Measurements from ENCODE around the gene EPDR1. TPM values are rescaled to one million over a fixed set of nuclear protein-coding genes. Genes with fewer than 3 reads are reported as not detected.
A peak's percentile ranks its signal among the peaks of the same experiment; 100 is the strongest.

The EPDR1 gene
- total and polyA plus RNA-seq, 2 experiments from 2014 or later = 44.2 to 51.9 TPM

DNA sequence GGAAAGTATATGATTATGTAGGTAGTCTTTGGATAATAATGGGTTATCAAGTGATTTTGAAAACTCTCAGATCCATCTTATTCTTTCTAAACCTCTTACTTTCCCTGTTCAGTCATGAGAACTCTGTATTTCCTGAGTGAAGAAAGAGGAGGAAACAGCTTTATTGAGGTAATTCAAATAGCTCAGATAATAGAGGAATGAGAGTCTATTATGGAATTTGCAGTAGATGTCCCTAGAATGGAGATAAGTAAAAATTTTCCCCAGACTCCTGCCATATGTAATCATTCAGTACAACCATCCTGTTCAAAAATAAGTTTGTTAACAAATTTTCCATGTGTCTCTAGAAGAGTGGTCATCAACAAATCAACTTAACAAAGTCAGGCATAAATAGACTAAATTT lies 36.4 kb downstream of the EPDR1 start:
- no peaks in the 10 kb centered on the region for H3K4me1 ChIP-seq (ENCODE audit: low read depth)
- DNase-seq (ENCODE audit: low read depth in 1 of 2, low spot score in 1 of 2) = peak in 1 of 2 donors; percentile 45
- TF ChIP-seq, protein P1, sequence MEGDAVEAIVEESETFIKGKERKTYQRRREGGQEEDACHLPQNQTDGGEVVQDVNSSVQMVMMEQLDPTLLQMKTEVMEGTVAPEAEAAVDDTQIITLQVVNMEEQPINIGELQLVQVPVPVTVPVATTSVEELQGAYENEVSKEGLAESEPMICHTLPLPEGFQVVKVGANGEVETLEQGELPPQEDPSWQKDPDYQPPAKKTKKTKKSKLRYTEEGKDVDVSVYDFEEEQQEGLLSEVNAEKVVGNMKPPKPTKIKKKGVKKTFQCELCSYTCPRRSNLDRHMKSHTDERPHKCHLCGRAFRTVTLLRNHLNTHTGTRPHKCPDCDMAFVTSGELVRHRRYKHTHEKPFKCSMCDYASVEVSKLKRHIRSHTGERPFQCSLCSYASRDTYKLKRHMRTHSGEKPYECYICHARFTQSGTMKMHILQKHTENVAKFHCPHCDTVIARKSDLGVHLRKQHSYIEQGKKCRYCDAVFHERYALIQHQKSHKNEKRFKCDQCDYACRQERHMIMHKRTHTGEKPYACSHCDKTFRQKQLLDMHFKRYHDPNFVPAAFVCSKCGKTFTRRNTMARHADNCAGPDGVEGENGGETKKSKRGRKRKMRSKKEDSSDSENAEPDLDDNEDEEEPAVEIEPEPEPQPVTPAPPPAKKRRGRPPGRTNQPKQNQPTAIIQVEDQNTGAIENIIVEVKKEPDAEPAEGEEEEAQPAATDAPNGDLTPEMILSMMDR (IDR thresholded peaks at IDR 0.05; ENCODE audit: low read depth, low read length) = no peak
- no peaks in the 10 kb centered on the region for H3K36me3 ChIP-seq
- H3K27me3 ChIP-seq = no peaks in the 10 kb centered on the region
- no peak overlapping the region for H3K27ac ChIP-seq
- no peak overlapping the region for H3K4me3 ChIP-seq
- H3K9me3 ChIP-seq (ENCODE audit: low read depth) = no peaks in the 10 kb centered on the region

DNA sequence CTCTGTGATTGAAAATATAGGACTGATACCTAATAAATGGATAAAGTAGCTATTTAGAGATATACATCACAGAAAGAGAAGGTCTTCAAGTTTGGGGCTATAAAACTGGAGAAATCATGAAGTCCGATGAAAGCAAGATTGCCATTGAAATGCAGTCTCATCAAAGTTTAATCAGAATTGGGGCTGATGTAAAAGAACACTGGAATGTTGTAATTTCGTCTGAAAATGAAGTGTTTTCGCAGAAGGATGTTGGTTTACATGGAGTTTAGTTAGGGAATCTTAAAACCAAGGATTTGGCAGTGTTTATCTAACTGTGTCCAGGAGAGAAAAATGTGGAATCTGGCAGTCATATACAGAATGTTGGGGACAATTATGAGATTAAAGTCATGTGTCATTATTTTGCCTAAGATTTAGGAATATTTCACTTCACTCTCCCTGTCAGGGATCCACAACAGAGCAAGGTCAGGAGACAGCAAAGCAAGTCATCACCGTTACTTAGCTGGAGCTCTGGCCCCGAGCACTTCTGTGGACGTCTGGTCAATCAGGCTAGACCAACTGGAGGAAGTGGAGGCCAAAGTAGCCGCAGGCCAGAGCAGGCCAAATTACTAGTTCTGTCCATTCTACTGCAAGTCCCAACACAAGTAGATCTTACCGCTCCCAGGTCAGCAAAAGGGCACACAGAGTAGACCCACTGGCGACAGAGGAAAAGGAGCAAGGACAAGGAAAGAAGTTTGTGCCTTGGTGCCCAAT lies 37.0 kb downstream of the EPDR1 start:
- Histone ChIP-seq H3K27ac (no peak overlapping the region), H3K27me3 (no peaks in the 10 kb centered on the region), H3K4me1 (ENCODE audit: low read depth) (no peaks in the 10 kb centered on the region), H3K4me3 (no peak overlapping the region), H3K9me3 (ENCODE audit: low read depth) (no peaks in the 10 kb centered on the region), H3K36me3 (no peaks in the 10 kb centered on the region)
- TF ChIP-seq, protein P1 (IDR thresholded peaks at IDR 0.05; ENCODE audit: low read depth, low read length) = no peak
- peak in 1 of 2 donors; percentile 9 for DNase-seq (ENCODE audit: low read depth in 1 of 2, low spot score in 1 of 2)

DNA sequence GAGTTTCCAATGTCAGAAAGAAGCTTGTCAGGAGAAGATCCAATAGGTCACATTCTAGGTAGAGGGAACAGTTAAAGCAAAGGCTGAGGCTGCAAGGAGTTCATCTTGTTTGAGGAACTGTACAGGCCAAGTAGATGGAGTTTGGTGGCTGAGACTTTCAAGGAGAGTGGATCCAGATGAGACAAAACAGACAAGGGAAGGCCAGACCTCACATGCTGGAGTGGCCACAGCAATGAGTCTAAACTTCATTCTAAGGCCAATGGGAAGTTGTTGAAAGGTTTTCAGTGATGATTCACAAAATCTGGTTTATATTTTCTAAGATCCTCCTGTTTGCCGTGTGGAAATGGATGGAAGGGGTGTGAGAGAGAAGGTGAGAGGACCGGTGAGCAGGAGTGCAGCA lies 40.0 kb downstream of the EPDR1 start:
- Histone ChIP-seq H3K4me1 (ENCODE audit: low read depth) (no peaks in the 10 kb centered on the region), H3K4me3 (no peak overlapping the region), H3K9me3 (ENCODE audit: low read depth) (no peaks in the 10 kb centered on the region), H3K27me3 (no peaks in the 10 kb centered on the region), H3K27ac (no peak overlapping the region), H3K36me3 (no peaks in the 10 kb centered on the region)
- TF ChIP-seq, protein P1 (IDR thresholded peaks at IDR 0.05; ENCODE audit: low read depth, low read length) = no peak
- no peak for DNase-seq (ENCODE audit: low read depth in 1 of 2, low spot score in 1 of 2)

DNA sequence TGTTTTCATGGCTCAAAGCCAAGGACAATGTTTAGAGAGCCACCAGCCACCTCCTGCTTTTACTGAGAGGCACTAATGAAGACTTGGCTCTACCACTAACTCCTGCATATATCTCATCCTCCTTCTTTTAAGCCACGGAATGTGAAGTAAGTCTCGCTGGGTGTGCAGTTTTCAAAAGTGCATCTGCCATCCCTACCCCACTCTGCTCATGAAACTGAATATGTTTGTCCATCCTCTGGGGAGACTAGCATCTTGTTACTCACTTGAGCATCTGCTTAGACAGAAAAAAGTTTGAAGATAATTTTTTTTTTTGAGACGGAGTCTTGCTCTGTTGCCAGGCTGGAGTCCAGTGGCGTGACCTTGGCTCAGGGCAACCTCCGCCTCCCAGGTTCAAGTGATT lies 40.8 kb downstream of the EPDR1 start:
- Histone ChIP-seq H3K9me3 (ENCODE audit: low read depth) (no peaks in the 10 kb centered on the region), H3K36me3 (no peaks in the 10 kb centered on the region), H3K27me3 (no peaks in the 10 kb centered on the region), H3K27ac (no peak overlapping the region), H3K4me1 (ENCODE audit: low read depth) (no peaks in the 10 kb centered on the region), H3K4me3 (no peak overlapping the region)
- TF ChIP-seq, protein P1 (IDR thresholded peaks at IDR 0.05; ENCODE audit: low read depth, low read length) = no peak
- no peak for DNase-seq (ENCODE audit: low read depth in 1 of 2, low spot score in 1 of 2)

DNA sequence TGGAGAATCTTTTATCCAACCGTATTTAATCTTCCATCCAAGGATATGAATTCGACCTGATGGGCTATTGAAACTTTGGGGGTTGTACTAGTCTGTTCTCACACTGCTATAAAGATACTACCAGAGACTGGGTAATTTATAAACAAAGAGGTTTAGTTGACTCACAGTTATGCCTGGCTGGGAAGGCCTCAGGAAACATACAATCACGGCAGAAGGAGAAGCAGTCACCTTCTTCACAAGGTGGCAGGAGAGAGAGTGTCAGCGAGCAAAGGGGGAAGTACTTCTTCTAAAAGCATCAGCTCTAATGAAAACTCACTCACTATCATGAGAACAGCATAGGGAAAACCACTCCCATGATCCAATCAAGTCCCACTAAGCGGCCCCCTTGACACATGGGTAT lies 43.8 kb downstream of the EPDR1 start:
- DNase-seq (ENCODE audit: low read depth in 1 of 2, low spot score in 1 of 2) = no peak
- no peaks in the 10 kb centered on the region for H3K9me3 ChIP-seq (ENCODE audit: low read depth)
- no peak overlapping the region for H3K27ac ChIP-seq
- TF ChIP-seq, protein P1 (IDR thresholded peaks at IDR 0.05; ENCODE audit: low read depth, low read length) = no peak
- no peaks in the 10 kb centered on the region for H3K36me3 ChIP-seq
- no peaks in the 10 kb centered on the region for H3K27me3 ChIP-seq
- H3K4me1 ChIP-seq (ENCODE audit: low read depth) = no peaks in the 10 kb centered on the region
- no peak overlapping the region for H3K4me3 ChIP-seq
